Measurements from ENCODE around the gene FRMD5.
"Not testable (repeated sequence)": the region's sequence is repeated elsewhere in the genome, so short reads cannot be mapped to it uniquely, and the experiment has no call there.

Gene FRMD5

DNA sequence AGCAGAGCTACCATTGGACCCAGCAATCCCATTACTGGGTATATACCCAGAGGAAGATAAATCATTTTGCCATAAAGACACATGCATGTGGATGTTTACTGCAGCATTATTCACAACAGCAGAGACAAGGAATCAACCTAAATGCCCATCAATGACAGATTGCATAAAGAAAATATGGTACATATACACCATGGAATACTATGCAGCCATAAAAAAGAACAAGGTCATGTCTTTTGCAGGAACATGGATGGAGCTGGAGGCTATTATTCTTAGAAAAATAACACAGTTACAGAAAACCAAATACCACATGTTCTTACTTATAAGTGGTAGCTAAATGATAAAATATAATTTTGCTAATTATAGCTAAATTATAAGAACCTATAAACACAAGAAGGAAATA, 162.3 kb downstream of the FRMD5 start:
- ATAC-seq, DNase-seq: not testable (repeated sequence)

- DNase-seq (no peak), ATAC-seq (no peak)
These were observed 165.0 kb downstream of the FRMD5 start for GRCh38 chr15:44029940-44030568.

GRCh38 chr15:44029003-44029402, 166.1 kb downstream of the FRMD5 start:
- ATAC-seq (no peak), DNase-seq (no peak)

- ATAC-seq: peak; percentile 80
- peak; percentile 10 for DNase-seq
These were observed 166.7 kb downstream of the FRMD5 start for GRCh38 chr15:44028349-44028748.

DNA sequence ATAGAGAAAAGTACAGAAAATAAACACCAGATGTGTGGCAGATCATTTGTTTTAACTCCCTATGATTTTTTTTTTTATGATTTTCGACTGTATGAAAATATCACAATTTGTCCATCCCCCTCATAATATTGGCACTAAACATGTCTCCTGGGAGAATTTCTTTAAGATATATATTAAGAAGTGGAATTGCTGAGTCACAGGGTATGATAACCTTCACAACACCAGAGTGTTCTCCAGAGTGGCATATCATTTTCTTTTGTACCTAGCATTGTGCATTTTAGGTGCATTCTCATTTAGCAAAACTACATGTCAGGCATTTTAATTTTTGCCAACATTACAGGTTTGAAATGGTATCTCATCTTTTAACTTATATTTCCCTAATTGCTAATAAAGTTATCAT, 170.9 kb downstream of the FRMD5 start:
- ATAC-seq: no peak

DNA sequence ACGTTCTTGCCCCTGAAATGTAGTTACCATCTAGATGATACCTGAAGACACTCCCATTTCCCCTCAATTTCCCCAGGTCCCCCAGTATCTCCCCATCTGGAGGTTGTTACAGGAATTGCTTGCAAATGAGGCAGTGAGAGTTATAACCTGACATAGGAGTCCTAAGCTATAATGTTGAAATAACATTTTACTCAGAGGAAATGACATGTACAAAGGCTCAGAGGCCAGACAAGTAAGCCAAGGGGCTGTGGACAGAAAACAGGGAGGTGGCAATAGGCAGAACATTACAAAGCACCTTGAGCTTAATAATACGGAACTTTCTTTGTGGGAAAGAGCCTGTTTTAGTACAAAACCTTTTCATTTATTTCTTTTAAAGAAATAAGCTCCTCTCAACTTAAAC, 171.9 kb downstream of the FRMD5 start:
- DNase-seq (no peak), ATAC-seq (no peak)

More for the DNA sequence above, 170.9 kb downstream of the FRMD5 start:
- DNase-seq: no peak

DNA sequence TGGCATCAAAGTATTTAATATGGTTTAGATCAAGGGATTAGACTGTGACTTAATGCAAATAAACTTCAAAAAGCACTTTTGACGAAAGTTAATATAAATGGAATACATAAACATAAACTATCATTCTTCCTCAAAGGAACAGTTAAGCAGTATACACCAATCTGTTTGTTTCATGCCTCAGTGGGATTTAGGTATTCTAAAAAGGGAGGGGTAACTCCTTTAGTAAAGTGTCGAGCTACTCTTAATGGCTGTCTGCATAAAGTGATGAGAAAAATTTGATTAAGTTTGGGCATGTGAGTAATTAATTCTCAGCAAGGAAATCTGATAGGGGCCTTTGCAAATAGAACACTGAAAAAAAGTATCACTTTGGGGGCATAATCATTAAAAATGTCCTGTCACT, 176.9 kb downstream of the FRMD5 start:
- ATAC-seq (no peak), DNase-seq (no peak)

- ATAC-seq (no peak), DNase-seq (no peak)
These were observed 179.3 kb downstream of the FRMD5 start for GRCh38 chr15:44015545-44016305.

DNA sequence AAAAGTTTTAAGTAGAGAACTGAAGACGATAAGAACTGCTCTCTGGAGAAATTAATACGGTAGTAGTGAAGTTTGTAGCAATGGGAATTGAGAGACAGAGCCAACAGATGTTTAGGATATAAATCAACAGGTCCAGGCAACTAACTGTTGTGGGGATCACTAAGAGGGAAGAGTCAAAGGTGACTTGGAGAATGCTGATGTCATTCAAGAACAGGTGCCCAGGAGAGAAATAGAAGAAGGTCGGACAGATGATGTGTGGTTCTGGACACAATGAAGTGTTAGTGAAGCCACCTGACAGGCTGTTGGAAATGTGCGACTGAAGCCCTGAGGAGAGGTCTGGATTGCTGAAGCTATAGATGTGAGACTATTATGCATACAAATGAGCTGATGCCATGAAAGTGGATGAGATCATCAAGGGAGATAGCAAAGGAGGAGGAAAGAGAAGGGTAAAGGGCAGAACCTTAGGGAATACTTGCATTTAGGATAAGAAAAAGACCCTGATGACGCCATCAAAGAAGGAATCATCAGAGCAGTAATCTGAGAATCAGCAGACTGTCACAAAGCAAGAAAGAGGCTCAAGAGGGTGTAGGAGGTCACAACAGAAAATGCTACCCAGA, 183.7 kb downstream of the FRMD5 start:
- ATAC-seq (no peak), DNase-seq (no peak)

- DNase-seq (no peak), ATAC-seq (no peak)
These were observed 185.0 kb downstream of the FRMD5 start for GRCh38 chr15:44010089-44010488.

DNA sequence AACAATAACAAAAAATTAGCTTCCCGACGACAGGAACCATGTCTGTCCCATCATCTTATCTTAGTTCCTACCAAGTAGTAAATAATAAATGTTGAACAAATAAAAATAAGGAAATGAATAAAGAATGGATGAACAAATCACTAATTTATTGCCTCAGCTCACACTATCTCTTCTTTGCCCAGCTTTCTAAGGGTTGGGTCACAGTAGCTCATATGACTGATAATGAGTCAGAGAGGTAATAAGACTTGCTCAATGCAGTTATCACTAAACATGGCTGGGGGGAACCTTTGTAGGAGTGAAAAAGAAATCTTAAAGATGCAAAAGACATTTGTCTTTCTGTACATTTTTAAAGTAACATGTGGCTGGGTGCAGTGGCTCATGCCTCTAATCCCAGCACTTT, 186.0 kb downstream of the FRMD5 start:
- ATAC-seq (no peak), DNase-seq (no peak)

DNA sequence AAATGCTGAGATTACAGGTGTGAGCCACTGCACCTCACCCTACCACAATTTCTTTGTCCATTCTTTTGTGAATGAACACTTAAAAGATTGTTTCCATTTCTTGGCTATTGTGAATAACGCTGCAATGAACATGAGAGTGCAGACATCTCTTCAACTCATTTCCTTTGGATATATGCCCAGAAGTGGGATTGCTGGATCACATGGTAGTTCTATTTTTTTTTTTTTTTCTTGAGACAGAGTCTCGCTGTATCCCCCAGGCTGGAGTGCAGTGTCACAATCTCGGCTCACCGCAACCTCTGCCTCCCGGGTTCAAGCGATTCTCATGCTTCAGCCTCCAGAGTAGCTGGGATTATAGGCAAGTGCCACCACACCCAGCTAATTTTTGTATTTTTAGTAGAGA, 194.8 kb downstream of the FRMD5 start:
- not testable (repeated sequence) for DNase-seq, ATAC-seq

DNA sequence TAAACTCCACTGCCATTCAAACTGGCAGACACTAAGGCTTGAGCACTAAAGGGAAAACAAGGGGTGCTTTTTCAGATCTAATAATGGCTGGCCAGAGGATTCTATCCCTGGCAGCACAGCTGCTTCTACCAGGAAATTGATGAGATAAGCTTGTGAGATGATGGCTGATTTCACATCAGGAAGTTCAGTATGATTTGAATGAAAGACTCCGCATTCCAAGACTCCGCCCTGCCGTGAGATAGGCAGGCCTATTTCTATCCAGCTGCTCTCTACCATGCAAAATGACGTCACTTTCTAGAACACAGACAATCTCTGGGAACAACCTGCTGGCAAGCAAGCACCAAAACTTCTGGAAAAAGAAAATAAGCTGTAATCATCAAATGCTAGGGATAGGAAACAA, 196.5 kb downstream of the FRMD5 start:
- no peak for DNase-seq
- ATAC-seq: no peak

GRCh38 chr15:43991206-43991605, 203.9 kb downstream of the FRMD5 start:
- DNase-seq (no peak), ATAC-seq (no peak)

- ATAC-seq: no peak
- DNase-seq: no peak
These were observed 205.1 kb downstream of the FRMD5 start for GRCh38 chr15:43989938-43990337.

- DNase-seq (no peak), ATAC-seq (no peak)
These were observed 206.2 kb downstream of the FRMD5 start for GRCh38 chr15:43988900-43989299.

- DNase-seq (no peak), ATAC-seq (no peak)
These were observed 207.1 kb downstream of the FRMD5 start for GRCh38 chr15:43987924-43988323.

GRCh38 chr15:43985976-43986680, 208.9 kb downstream of the FRMD5 start:
- no peak for ATAC-seq

DNA sequence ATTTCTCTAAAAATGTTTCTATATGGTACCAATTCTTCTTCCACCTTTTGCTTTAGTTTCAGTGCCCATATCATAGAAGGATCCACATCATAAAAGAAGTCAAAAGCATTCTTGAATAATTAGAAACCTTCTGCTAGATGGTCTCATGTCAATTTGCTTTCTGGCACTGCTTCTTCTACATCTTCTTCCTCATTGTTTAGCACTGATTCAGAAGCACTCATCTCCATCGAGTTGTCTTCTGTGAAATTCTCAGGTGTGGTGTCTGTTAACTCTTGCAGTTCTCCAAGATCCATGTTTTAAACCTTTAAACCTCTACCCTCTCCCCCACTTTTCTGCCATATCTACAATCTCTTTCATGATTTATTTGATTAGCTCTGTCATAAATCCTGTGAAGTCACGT, 213.5 kb downstream of the FRMD5 start:
- DNase-seq (no peak), ATAC-seq (no peak)

More at GRCh38 chr15:43985976-43986680, 208.9 kb downstream of the FRMD5 start:
- no peak for DNase-seq

- ATAC-seq: peak; percentile 97
- peak; percentile 84 for DNase-seq
These were observed 217.8 kb downstream of the FRMD5 start for GRCh38 chr15:43977072-43977884.

GRCh38 chr15:43975770-43976169, 219.3 kb downstream of the FRMD5 start:
- ATAC-seq: no peak
- no peak for DNase-seq

DNA sequence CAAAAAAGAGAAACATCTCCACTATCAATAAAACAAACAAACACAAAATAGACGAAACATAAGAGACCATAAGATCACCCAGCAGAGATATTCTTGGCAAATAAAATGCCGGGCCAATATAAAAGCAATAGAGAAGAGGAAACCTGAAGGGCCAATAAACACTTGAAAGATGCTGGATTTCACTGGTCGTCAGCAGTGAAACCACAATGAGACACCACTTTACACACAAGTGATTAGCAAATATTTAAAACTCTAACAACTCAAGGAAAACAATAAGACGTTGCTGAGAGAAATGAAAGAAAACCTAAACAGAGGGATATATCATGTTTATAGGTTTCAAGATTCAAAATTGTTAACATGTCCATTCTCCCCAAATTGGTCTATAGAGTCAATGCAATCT, 219.7 kb downstream of the FRMD5 start:
- ATAC-seq (no peak), DNase-seq (no peak)

Data from stimulated activated naive CD8-positive, alpha-beta T cell treated with anti-CD3 and anti-CD28 coated beads, Interleukin-15, Interleukin-2, amounts not matched to agents 100 U/mL and 50 U/mL, for 24 hours (primary cell).